K562 (cell line): ENCODE measurements around the gene PLP2. TPM values are rescaled to one million over a fixed set of nuclear protein-coding genes. Genes with fewer than 3 reads are reported as not detected.

Experiments used
- ATAC-seq: fragments of 200-7000 bp; cut with Tn5 transposase; 3 replicates; pipeline ENCODE4 v1.9.1; 2020; ENCODE audit warnings: moderate library complexity
- BruUV-seq: library from RNA; stranded (reverse); fragments of 400-500 nt; replicated peaks from 2 replicates; lab custom pipeline; 2021; lab: Mats Ljungman, UMichigan
- CTCF ChIA-PET: fragments of 300-600 bp; formaldehyde crosslinking; extraction: SDS; loops from one replicate; lab custom pipeline; 2021; ENCODE audit warnings: low intra/inter-chr PET ratio; lab: Yijun Ruan, JAX
- POLR2A ChIA-PET: fragments of 300-600, 350-650 bp; sonication (Branson Sonifier 250); formaldehyde crosslinking; extraction: SDS; loops from one replicate; lab custom pipeline; 2021; ENCODE audit warnings: antibody characterized with exemption, inconsistent platforms; lab: Yijun Ruan, JAX
- DNase-seq, 4 experiments: peaks; one replicate each; pipeline versions ENCODE4 v3.0.0 to v3.0.0-alpha.2; 2011 to 2018; ENCODE audit warnings: low spot score in 3 of 4, mixed read lengths in 3 of 4; ENCODE audit errors: extremely low read depth in 1 of 4
- FAIRE-seq: peaks from 2 replicates; lab custom pipeline; 2011; peaks lifted over from hg19 to GRCh38; lab: Jason Lieb, UNC
- H2AFZ ChIP-seq: 2 replicates; pipeline ENCODE4 v1.6.0; 2011; ENCODE audit warnings: low read depth, low read length, control low read depth, inconsistent platforms
- H3K27ac ChIP-seq: fragments of 200-600 bp; 3 replicates; pipeline ENCODE4 v1.8.0; 2011; ENCODE audit warnings: low read depth, mild to moderate bottlenecking, control low read depth, inconsistent platforms, low read length, moderate library complexity, mixed read lengths; ENCODE audit errors: extremely low read depth
- H3K27me3 ChIP-seq, 2 experiments: fragments of 300-600 bp in 1 of 2; 2 replicates in 1 of 2; 3 replicates in 1 of 2; pipeline versions ENCODE4 v1.6.0 to v1.8.0; 2011; ENCODE audit warnings: inconsistent platforms in 2 of 2, low read length in 2 of 2, mild to moderate bottlenecking in 1 of 2, mixed read lengths in 1 of 2, moderate library complexity in 1 of 2; ENCODE audit not compliant: control insufficient read depth in 2 of 2, insufficient read depth in 2 of 2
- H3K36me3 ChIP-seq: fragments of 300-600 bp; 3 replicates; pipeline ENCODE4 v1.8.0; 2011; ENCODE audit warnings: mild to moderate bottlenecking, low read length, inconsistent platforms; ENCODE audit not compliant: control insufficient read depth, insufficient read depth
- H3K4me1 ChIP-seq, 2 experiments: fragments of 200-600 bp in 1 of 2; replicated peaks in 1 of 2; 2 replicates in 1 of 2; 3 replicates in 1 of 2; pipeline versions ENCODE4 v1.5.1 to v1.8.0; 2011; ENCODE audit warnings: inconsistent platforms in 2 of 2, low read length in 2 of 2, mild to moderate bottlenecking in 1 of 2, mixed read lengths in 1 of 2, moderate library complexity in 1 of 2; ENCODE audit not compliant: control insufficient read depth in 2 of 2, insufficient read depth in 2 of 2
- H3K4me2 ChIP-seq: 2 replicates; pipeline ENCODE4 v1.6.1; 2011; ENCODE audit warnings: low read length, control low read depth, inconsistent platforms, mixed read lengths; ENCODE audit not compliant: insufficient read depth
- H3K4me3 ChIP-seq: fragments of 200-600 bp; sonication (generic), shearing (Covaris generic); 2 replicates; pipeline ENCODE4 v1.5.1; 2016; ENCODE audit warnings: control low read depth, inconsistent platforms
- H3K79me2 ChIP-seq: fragments of 200-600 bp; 3 replicates; pipeline ENCODE4 v1.8.0; 2011; ENCODE audit warnings: low read length, inconsistent platforms; ENCODE audit not compliant: control insufficient read depth, insufficient read depth
- H3K9ac ChIP-seq, 2 experiments: 2 replicates each; pipeline versions ENCODE4 v1.6.0 to v1.6.1; 2011; ENCODE audit warnings: low read depth in 2 of 2, low read length in 2 of 2, control low read depth in 1 of 2, inconsistent platforms in 1 of 2, mild to moderate bottlenecking in 1 of 2, mixed read lengths in 1 of 2; ENCODE audit not compliant: insufficient read depth in 1 of 2
- H3K9me1 ChIP-seq: one replicate; pipeline ENCODE4 v1.6.0; 2011; ENCODE audit warnings: inconsistent platforms, mild to moderate bottlenecking, low read length, moderate library complexity; ENCODE audit not compliant: control insufficient read depth, insufficient read depth
- H3K9me3 ChIP-seq: replicated peaks from 2 replicates; pipeline ENCODE4 v1.5.1; 2011; ENCODE audit warnings: low read depth, low read length, inconsistent platforms; ENCODE audit not compliant: control insufficient read depth, insufficient read depth
- H4K20me1 ChIP-seq: replicated peaks from 2 replicates; pipeline ENCODE4 v1.6.1; 2011; ENCODE audit warnings: low read length, inconsistent platforms, mixed read lengths; ENCODE audit not compliant: control insufficient read depth, insufficient read depth
- NR2C1 ChIP-seq, 2 experiments: fragments of 450-650 bp; IDR thresholded peaks; 2 replicates each; pipeline ENCODE4 v1.6.1; 2017; ENCODE audit warnings: mild to moderate bottlenecking in 2 of 2, antibody characterized with exemption in 1 of 2, inconsistent platforms in 1 of 2, missing compliant biosample characterization in 1 of 2, missing genetic modification characterization in 1 of 2
- THRAP3 ChIP-seq: fragments of 450-650 bp; IDR thresholded peaks from 2 replicates; pipeline ENCODE4 v1.6.1; 2016; ENCODE audit warnings: mild to moderate bottlenecking, inconsistent platforms, borderline replicate concordance
- ZNF121 ChIP-seq: sonication (generic); formaldehyde crosslinking; conservative IDR thresholded peaks from 2 replicates; pipeline ENCODE4 v1.8.0; 2022; ENCODE audit warnings: missing genetic modification reagents
- ZNF431 ChIP-seq: sonication (generic); formaldehyde crosslinking; IDR thresholded peaks from 2 replicates; pipeline ENCODE4 v1.8.0; 2022; ENCODE audit warnings: mild to moderate bottlenecking, missing genetic modification reagents
- WGBS: fragments of 100-300 bp; shearing (Covaris generic); methylation state at CpG from one replicate; pipeline ENCODE4 v1.1.6; 2016; ENCODE audit warnings: low coverage, mixed read lengths; ENCODE audit not compliant: insufficient coverage; ENCODE audit errors: missing lambda C conversion rate; 5-methylcytosine and 5-hydroxymethylcytosine counted together
- in situ Hi-C: fragments of 300-500 bp; cut with MboI; formaldehyde crosslinking; loops from 4 replicates; pipeline ENCODE4 v1.15.0; 2018; ENCODE audit warnings: inconsistent platforms, mixed read lengths
- intact Hi-C: fragments of 100-400 bp; cut with micrococcal nuclease; formaldehyde crosslinking; loops from 2 replicates; pipeline ENCODE4 v1.14.2; 2022
- polyA plus RNA-seq, 8 experiments: library from polyadenylated mRNA; depleted of rRNA in 4 of 8; stranded (reverse) in 5 of 8; unstranded in 3 of 8; fragments of >200 nt; fragmentation: Nextera tagmentation in 2 of 8; fragmentation: Illumina TruSeq in 1 of 8; extraction: Ambion mirVana in 2 of 8; extraction: Trizol in 1 of 8; gene quantifications; 2 replicates each; pipeline versions ENCODE4 v1.2.1 to v1.2.3, GENCODE V29; 2011 to 2014; ENCODE audit warnings: inconsistent platforms in 1 of 8, missing spikeins in 1 of 8
- total RNA-seq, 7 experiments: library from RNA; depleted of rRNA in 6 of 7; stranded (reverse); fragments of >200 nt in 6 of 7; fragmentation: Illumina TruSeq in 2 of 7; extraction: Trizol in 2 of 7; gene quantifications; 2 replicates each; pipeline versions ENCODE4 v1.2.1 to v1.2.3, GENCODE V29; 2011 to 2021; ENCODE audit warnings: low replicate concordance in 1 of 7

The PLP2 gene
- total and polyA plus RNA-seq, 9 of the 15 experiments (the other 6 are each of a cell fraction or from before 2014, with no cell fraction given): 34.7 to 236 (median 112) TPM

DNA sequence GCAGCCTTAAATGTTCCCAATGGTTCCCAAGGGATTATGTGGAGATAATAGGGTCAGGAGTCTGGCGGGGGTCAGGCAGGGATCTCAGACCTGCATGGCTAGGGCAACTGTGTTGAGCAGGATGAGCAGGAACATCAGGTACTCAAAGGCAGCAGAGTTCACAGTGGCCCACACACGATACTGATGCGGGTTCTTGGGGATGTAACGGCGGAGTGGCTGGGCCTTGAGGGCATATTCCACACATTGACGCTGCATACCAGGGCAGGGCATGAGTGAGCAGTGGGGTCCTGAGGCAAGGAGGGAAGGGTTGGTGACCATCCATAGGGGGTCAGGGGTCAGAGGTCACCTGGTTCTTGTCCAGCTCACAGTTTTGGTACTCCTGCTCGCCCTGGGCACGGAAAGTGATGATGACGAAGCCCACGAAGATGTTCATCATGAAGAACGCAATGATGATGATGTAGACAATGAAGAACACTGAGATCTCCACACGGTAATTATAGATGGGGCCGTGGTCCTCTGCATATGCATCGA lies 43.4 kb downstream of the PLP2 start:
- intact Hi-C loops (no loop called here), in situ Hi-C loops (no loop called here)
- DNase-seq: no peak
- Histone ChIP-seq H3K36me3 (no peaks in the 10 kb centered on the region), H3K9ac (no peak overlapping the region), H3K27me3 (peaks cover 3 to 19% of the 10 kb centered on the region in 2 experiments; a peak in 3 of 5 replicates), H3K9me1 (no peaks in the 10 kb centered on the region), H3K9me3 (no peaks in the 10 kb centered on the region), H4K20me1 (no peaks in the 10 kb centered on the region), H3K4me1 (no peaks in the 10 kb centered on the region; a peak in 2 of 5 replicates), H3K4me3 (no peak overlapping the region), H3K27ac (no peak overlapping the region), H3K4me2 (no peak overlapping the region), H3K79me2 (no peaks in the 10 kb centered on the region), H2AFZ (no peak overlapping the region)
- CTCF ChIA-PET: no interaction called here
- no peak for FAIRE-seq
- POLR2A ChIA-PET: interaction anchor here (1.4 kb wide), 1 partner anchor 13 kb away, joined by 3 read pairs; no protein-coding TSS in a partner anchor
- no peak for ATAC-seq
- 13% methylated on average over 8 of the region's 14 CpGs for WGBS
- BruUV-seq: no TSS peak
- TF ChIP-seq THRAP3 (no peak), NR2C1 (IDR thresholded peaks at IDR 0.05) (peak; percentile 54; the same call in 1 of the 2 replicates), NR2C1 (tag; IDR thresholded peaks at IDR 0.05) (peak; percentile 62)

DNA sequence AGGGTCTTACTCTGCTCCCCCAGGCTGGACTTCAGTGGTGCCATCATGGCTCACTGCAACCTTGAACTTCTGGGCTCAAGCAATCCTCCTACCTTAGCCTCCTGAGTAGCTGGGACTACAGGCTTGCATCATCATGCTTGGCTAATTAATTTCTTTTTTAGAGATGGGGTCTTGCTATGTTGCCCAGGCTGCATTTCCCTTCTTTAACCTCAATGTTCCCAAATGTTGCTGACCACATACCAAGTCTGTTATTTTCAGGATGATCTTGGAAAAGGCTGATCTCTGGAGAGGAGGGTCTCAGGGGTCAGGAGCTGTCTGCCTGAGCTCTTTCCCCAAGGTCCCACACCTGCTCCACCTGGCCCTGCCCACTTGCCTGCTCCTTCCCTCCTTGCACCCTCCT lies 48.4 kb downstream of the PLP2 start:
- intact Hi-C loops (no loop called here), in situ Hi-C loops (no loop called here)
- DNase-seq (no peak), FAIRE-seq (no peak), ATAC-seq (no peak)
- Histone ChIP-seq H3K4me2 (no peak overlapping the region), H3K4me1 (no peaks in the 10 kb centered on the region; a peak in 1 of 5 replicates), H3K9me3 (no peaks in the 10 kb centered on the region), H3K4me3 (no peak overlapping the region), H3K27me3 (peaks cover 3 to 26% of the 10 kb centered on the region in 2 experiments; a peak in 3 of 5 replicates), H4K20me1 (no peaks in the 10 kb centered on the region), H3K9ac (no peak overlapping the region), H3K27ac (no peak overlapping the region), H3K36me3 (no peaks in the 10 kb centered on the region), H2AFZ (no peak overlapping the region), H3K79me2 (no peaks in the 10 kb centered on the region), H3K9me1 (no peaks in the 10 kb centered on the region)
- TF ChIP-seq ZNF431 (CRISPR knock-in tag) (no peak), ZNF121 (CRISPR knock-in tag) (peak; percentile 84)
- ChIA-PET POLR2A (no interaction called here), CTCF (no interaction called here)
- no TSS peak for BruUV-seq
